ENCODE measurements around the gene ATP10B.

Gene ATP10B

GRCh38 chr5:160629003-160629402, 223.0 kb downstream of the ATP10B start:
- DNase-seq = no peak

GRCh38 chr5:160628619-160628968, 223.4 kb downstream of the ATP10B start:
- DNase-seq = no peak

- DNase-seq = no peak
Measured at GRCh38 chr5:160627921-160628618, 223.9 kb downstream of the ATP10B start.

GRCh38 chr5:160626322-160626721, 225.7 kb downstream of the ATP10B start:
- DNase-seq = no peak

- no peak for DNase-seq
Measured at GRCh38 chr5:160621526-160621925, 230.5 kb downstream of the ATP10B start.

- no peak for DNase-seq
Measured at GRCh38 chr5:160620401-160620800, 231.6 kb downstream of the ATP10B start.

GRCh38 chr5:160619381-160619780, 232.6 kb downstream of the ATP10B start:
- no peak for DNase-seq

GRCh38 chr5:160618286-160618685, 233.7 kb downstream of the ATP10B start:
- no peak for DNase-seq

GRCh38 chr5:160616712-160617497, 235.1 kb downstream of the ATP10B start:
- no peak for DNase-seq

- DNase-seq = no peak
Measured at GRCh38 chr5:160614136-160614535, 237.9 kb downstream of the ATP10B start.

GRCh38 chr5:160605266-160605665, 246.7 kb downstream of the ATP10B start:
- no peak for DNase-seq

GRCh38 chr5:160604484-160604883, 247.5 kb downstream of the ATP10B start:
- no peak for DNase-seq

GRCh38 chr5:160602744-160603143, 249.3 kb downstream of the ATP10B start:
- DNase-seq = no peak

GRCh38 chr5:160601046-160601445, 251.0 kb downstream of the ATP10B start:
- DNase-seq = no peak

- no peak for DNase-seq
Measured at GRCh38 chr5:160573318-160573717, 278.7 kb downstream of the ATP10B start.

- DNase-seq = no peak
Measured at GRCh38 chr5:160567031-160567705, 284.8 kb downstream of the ATP10B start.

- DNase-seq = no peak
Measured at GRCh38 chr5:160565376-160565775, 286.6 kb downstream of the ATP10B start.

- no peak for DNase-seq
Measured at GRCh38 chr5:160556846-160557245, 295.2 kb downstream of the ATP10B start.

- no peak for DNase-seq
Measured at GRCh38 chr5:160555971-160556631, 295.9 kb downstream of the ATP10B start.

- no peak for DNase-seq
Measured at GRCh38 chr5:160555581-160555970, 296.4 kb downstream of the ATP10B start.

- DNase-seq = no peak
Measured at GRCh38 chr5:160550075-160550474, 301.9 kb downstream of the ATP10B start.

- DNase-seq = no peak
Measured at GRCh38 chr5:160548949-160549645, 302.9 kb downstream of the ATP10B start.

GRCh38 chr5:160547872-160548271, 304.1 kb downstream of the ATP10B start:
- no peak for DNase-seq
